Epithelial cell of proximal tubule (primary cell): Measurements from ENCODE around the gene RBM20. TPM values are rescaled to one million over a fixed set of nuclear protein-coding genes. Genes with fewer than 3 reads are reported as not detected.
A peak's percentile ranks its signal among the peaks of the same experiment; 100 is the strongest.

Source experiments
- DNase-seq: peaks from one replicate; pipeline ENCODE4 v3.0.0-alpha.2; 2011; ENCODE audit warnings: low read depth
- H3K4me3 ChIP-seq: 2 replicates; pipeline ENCODE4 v1.5.1; 2011; ENCODE audit warnings: low read depth, mild to moderate bottlenecking, low read length
- CTCF ChIP-seq: conservative IDR thresholded peaks from 2 replicates; pipeline ENCODE4 v1.5.1; 2012; ENCODE audit warnings: low read depth, mild to moderate bottlenecking, low read length
- total RNA-seq: library from RNA; depleted of rRNA; stranded (reverse); fragments of >200 nt; gene quantifications from 2 replicates; pipeline ENCODE4 v1.2.3, GENCODE V29; 2015

Gene RBM20
- total RNA-seq, 1 donor from 2014 or later, result 0.46 TPM

DNA sequence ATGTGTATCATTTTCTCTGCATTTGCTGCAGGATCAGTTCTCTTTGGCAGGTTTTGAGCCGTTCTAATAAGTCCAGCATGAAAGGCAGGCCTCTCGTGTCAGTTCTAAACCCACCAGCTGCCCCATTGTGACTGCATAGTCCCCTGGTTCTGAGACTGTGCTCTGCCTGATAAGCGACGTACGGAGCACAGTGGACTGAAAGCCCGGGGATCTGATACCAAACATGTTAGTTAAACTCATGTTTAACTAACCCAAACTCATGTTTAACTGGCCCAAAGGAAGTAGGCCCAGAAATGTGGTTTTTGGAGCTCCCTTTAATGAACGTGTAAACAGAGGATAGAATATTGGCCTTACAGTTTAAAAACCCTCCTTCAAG is 129.5 kb downstream of the RBM20 start:
- no peak for DNase-seq
- H3K4me3 ChIP-seq, result no peak overlapping the region
- no peak for TF ChIP-seq CTCF

DNA sequence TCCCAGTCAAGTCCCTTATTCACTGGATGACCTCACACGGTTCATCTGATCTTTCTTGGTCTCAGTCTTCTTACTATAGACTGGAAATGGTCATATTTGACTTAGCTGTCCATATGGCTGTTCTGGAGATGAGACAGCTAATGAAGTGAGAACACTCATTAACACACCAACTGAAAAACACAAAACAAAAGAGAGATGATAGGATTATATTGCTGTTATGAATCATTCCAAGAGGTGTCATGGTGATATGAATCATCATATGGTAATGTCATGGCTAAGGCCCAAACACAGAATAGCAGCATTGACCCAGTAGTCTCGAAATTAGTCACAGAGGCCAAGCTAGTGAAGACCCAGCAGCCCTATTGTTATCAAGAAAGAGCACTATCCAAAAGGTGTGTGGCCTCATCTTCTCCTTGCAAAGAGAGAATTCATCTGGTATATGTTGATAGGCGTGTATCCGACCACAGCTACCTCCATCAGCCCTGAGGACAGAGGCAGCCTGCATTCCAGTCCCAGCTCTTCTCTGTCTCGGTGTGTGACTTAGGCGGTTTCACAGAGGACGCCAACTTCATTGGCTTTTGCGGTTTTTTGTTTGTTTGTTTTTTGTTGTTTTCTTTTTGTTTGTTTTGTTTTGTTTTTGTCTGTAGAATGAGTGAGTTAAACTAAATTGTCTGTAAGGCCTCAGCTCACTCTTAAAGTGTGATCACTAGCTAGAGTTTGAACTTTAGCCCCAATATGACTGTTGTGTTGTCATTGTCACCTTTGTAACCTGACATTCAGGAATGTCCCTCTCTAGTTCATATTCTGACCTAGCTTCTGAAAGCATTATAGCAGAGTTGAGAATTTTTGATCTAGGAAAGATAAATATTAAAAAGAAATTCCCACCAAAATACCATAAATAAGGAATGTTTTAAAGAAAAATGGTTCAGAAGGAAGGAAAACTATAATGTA is 130.2 kb downstream of the RBM20 start:
- TF ChIP-seq CTCF, result no peak
- DNase-seq, result peak; percentile 79
- no peak overlapping the region for H3K4me3 ChIP-seq

GRCh38 chr10:110775020-110775375 is 130.9 kb downstream of the RBM20 start:
- no peak overlapping the region for H3K4me3 ChIP-seq
- TF ChIP-seq CTCF, result no peak
- DNase-seq, result no peak

DNA sequence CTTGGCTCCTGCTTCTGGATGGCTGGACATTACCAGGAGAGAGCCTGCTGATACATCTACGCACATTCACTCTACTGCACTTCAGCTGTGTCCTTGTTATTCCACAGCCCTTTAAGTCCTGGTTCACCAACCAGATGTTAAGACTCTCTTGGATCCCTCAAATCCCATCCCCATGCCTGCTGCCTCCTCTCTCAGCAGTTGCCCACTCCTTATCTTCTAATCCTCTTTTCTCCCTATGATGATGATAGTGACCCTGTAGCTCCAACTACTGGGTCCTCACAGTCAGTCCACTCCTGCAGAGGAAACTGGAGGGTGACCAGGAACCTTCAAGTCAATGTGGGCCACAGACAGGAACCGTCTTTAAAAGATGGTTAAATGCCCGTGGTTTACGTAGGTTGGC is 131.3 kb downstream of the RBM20 start:
- TF ChIP-seq CTCF, result no peak
- DNase-seq, result no peak
- H3K4me3 ChIP-seq, result no peak overlapping the region

GRCh38 chr10:110777017-110777416 is 132.9 kb downstream of the RBM20 start:
- no peak overlapping the region for H3K4me3 ChIP-seq
- TF ChIP-seq CTCF, result no peak
- DNase-seq, result no peak

- TF ChIP-seq CTCF, result no peak
- H3K4me3 ChIP-seq, result no peak overlapping the region
Observed at GRCh38 chr10:110777661-110778060, 133.5 kb downstream of the RBM20 start.

GRCh38 chr10:110778211-110778610 is 134.1 kb downstream of the RBM20 start:
- no peak overlapping the region for H3K4me3 ChIP-seq
- no peak for DNase-seq
- TF ChIP-seq CTCF, result no peak

More at GRCh38 chr10:110777661-110778060, 133.5 kb downstream of the RBM20 start:
- DNase-seq, result no peak
